OCI-LY7 (cell line): Measurements from ENCODE around the gene CTTNBP2. TPM values are rescaled to one million over a fixed set of nuclear protein-coding genes. Genes with fewer than 3 reads are reported as not detected.

Source experiments
- BruUV-seq: library from RNA; stranded (reverse); fragments of 400-500 nt; replicated peaks from 2 replicates; lab custom pipeline; 2021; lab: Mats Ljungman, UMichigan
- CTCF ChIA-PET: fragments of 300-600 bp; sonication (Branson Sonifier 250); formaldehyde crosslinking; loops from one replicate; lab custom pipeline; 2022; ENCODE audit warnings: antibody characterized with exemption; ENCODE audit not compliant: unreplicated experiment; lab: Charles Lee
- POLR2A ChIA-PET: fragments of 300-600 bp; sonication (Branson Sonifier 250); formaldehyde crosslinking; loops from one replicate; lab custom pipeline; 2022; ENCODE audit warnings: antibody characterized with exemption; lab: Charles Lee
- DNase-seq: peaks from one replicate; pipeline ENCODE4 v3.0.0-alpha.2; 2015; ENCODE audit warnings: low spot score
- H2AFZ ChIP-seq: fragments of 200-600 bp; sonication (generic), shearing (Covaris generic); 2 replicates; pipeline ENCODE4 v1.6.1; 2014; ENCODE audit warnings: mild to moderate bottlenecking, antibody characterized with exemption, low read length, moderate library complexity
- H3K27ac ChIP-seq: fragments of 200-600 bp; sonication (generic); 2 replicates; pipeline ENCODE4 v1.5.1; 2014; ENCODE audit warnings: mixed run types, low read depth, mild to moderate bottlenecking, moderate library complexity, low read length, inconsistent platforms; ENCODE audit not compliant: poor library complexity, severe bottlenecking
- H3K36me3 ChIP-seq: fragments of 200-600 bp; sonication (generic); 2 replicates; pipeline ENCODE4 v1.6.1; 2014; ENCODE audit warnings: mild to moderate bottlenecking, antibody characterized with exemption, low read length, moderate library complexity, mixed read lengths; ENCODE audit not compliant: insufficient read depth
- H3K4me1 ChIP-seq: fragments of 200-600 bp; sonication (generic); 2 replicates; pipeline ENCODE4 v1.5.1; 2014; ENCODE audit warnings: mild to moderate bottlenecking, low read length; ENCODE audit not compliant: insufficient read depth, poor library complexity, severe bottlenecking
- H3K4me2 ChIP-seq: fragments of 200-600 bp; sonication (generic); 2 replicates; pipeline ENCODE4 v1.6.1; 2014; ENCODE audit warnings: mild to moderate bottlenecking, low read length
- H3K4me3 ChIP-seq: fragments of 200-600 bp; sonication (generic); 2 replicates; pipeline ENCODE4 v1.5.1; 2014; ENCODE audit warnings: mild to moderate bottlenecking, low read depth, low read length; ENCODE audit not compliant: poor library complexity, severe bottlenecking
- H3K79me2 ChIP-seq: fragments of 200-600 bp; sonication (generic); 2 replicates; pipeline ENCODE4 v1.6.1; 2016; ENCODE audit warnings: low read depth, mild to moderate bottlenecking, low read length, moderate library complexity, mixed read lengths; ENCODE audit not compliant: insufficient read depth
- H3K9me2 ChIP-seq: fragments of 200-600 bp; sonication (generic); 2 replicates; pipeline ENCODE4 v1.6.1; 2016; ENCODE audit warnings: mild to moderate bottlenecking, low read length, mixed read lengths; ENCODE audit not compliant: insufficient read depth
- H3K9me3 ChIP-seq: fragments of 200-600 bp; sonication (generic); 2 replicates; pipeline ENCODE4 v1.6.1; 2014; ENCODE audit warnings: mild to moderate bottlenecking, mixed run types, low read length, mixed read lengths
- H4K20me1 ChIP-seq: fragments of 200-600 bp; sonication (generic); 2 replicates; pipeline ENCODE4 v1.6.1; 2014; ENCODE audit warnings: mild to moderate bottlenecking, antibody characterized with exemption, low read length, moderate library complexity, mixed read lengths; ENCODE audit not compliant: insufficient read depth
- EZH2phosphoT487 ChIP-seq: fragments of 200-600 bp; sonication (generic); IDR thresholded peaks from 2 replicates; pipeline ENCODE4 v1.6.1; 2018; ENCODE audit warnings: low read depth, borderline replicate concordance, mild to moderate bottlenecking, mixed run types, antibody characterized with exemption, low read length, moderate library complexity, mixed read lengths
- intact Hi-C: fragments of 100-400 bp; cut with micrococcal nuclease; formaldehyde crosslinking; loops from one replicate; pipeline ENCODE4 v1.10.0; 2022; ENCODE audit not compliant: unreplicated experiment
- total RNA-seq, 2 experiments: library from RNA; depleted of rRNA in 1 of 2; stranded (reverse); fragments of >200 nt in 1 of 2; shearing (Covaris generic) in 1 of 2; gene quantifications; 2 replicates each; pipeline ENCODE4 v1.2.3, GENCODE V29; 2014 to 2022
- TF ChIP-seq, protein P1 (sequence below): fragments of 200-600 bp; sonication (generic); conservative IDR thresholded peaks from 2 replicates; pipeline ENCODE4 v1.5.1; 2014; ENCODE audit warnings: mild to moderate bottlenecking, antibody characterized with exemption, low read length, moderate library complexity, mixed read lengths

Gene CTTNBP2
- total RNA-seq, 2 experiments from 2014 or later = not detected

DNA sequence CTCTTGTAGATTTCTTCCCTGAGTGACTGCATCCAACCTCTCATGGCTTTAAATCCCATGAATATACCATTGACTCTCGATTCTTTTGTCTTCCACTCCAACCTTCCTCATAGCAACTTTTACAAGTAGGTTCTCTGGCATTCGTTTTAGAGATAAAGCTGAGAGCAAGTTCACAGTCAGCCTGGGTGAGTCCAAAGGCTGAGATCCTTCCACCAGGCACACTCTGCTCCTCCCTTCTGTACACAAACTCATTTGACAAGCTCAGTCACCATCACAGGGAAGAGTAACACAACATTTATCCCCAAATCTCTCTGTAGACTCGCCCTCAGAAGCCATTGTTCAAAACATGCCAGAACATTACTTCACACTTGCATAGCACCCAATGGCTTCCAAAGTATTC, 10.9 kb downstream of the CTTNBP2 start:
- Histone ChIP-seq H3K79me2 (no peaks in the 10 kb centered on the region), H2AFZ (no peak overlapping the region), H3K9me2 (no peaks in the 10 kb centered on the region), H3K4me1 (no peaks in the 10 kb centered on the region), H3K27ac (no peak overlapping the region), H3K9me3 (no peaks in the 10 kb centered on the region), H4K20me1 (no peaks in the 10 kb centered on the region), H3K4me2 (no peak overlapping the region), H3K4me3 (no peak overlapping the region), H3K36me3 (no peaks in the 10 kb centered on the region)
- CTCF ChIA-PET = no interaction called here
- DNase-seq = no peak
- intact Hi-C loops = no loop called here
- POLR2A ChIA-PET = interaction anchor here (0.8 kb wide), 1 partner anchor 9 kb away, joined by 3 read pairs; no protein-coding TSS in a partner anchor
- BruUV-seq = no TSS peak
- no peak for TF ChIP-seq EZH2phosphoT487
- TF ChIP-seq, protein P1, sequence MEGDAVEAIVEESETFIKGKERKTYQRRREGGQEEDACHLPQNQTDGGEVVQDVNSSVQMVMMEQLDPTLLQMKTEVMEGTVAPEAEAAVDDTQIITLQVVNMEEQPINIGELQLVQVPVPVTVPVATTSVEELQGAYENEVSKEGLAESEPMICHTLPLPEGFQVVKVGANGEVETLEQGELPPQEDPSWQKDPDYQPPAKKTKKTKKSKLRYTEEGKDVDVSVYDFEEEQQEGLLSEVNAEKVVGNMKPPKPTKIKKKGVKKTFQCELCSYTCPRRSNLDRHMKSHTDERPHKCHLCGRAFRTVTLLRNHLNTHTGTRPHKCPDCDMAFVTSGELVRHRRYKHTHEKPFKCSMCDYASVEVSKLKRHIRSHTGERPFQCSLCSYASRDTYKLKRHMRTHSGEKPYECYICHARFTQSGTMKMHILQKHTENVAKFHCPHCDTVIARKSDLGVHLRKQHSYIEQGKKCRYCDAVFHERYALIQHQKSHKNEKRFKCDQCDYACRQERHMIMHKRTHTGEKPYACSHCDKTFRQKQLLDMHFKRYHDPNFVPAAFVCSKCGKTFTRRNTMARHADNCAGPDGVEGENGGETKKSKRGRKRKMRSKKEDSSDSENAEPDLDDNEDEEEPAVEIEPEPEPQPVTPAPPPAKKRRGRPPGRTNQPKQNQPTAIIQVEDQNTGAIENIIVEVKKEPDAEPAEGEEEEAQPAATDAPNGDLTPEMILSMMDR = no peak

DNA sequence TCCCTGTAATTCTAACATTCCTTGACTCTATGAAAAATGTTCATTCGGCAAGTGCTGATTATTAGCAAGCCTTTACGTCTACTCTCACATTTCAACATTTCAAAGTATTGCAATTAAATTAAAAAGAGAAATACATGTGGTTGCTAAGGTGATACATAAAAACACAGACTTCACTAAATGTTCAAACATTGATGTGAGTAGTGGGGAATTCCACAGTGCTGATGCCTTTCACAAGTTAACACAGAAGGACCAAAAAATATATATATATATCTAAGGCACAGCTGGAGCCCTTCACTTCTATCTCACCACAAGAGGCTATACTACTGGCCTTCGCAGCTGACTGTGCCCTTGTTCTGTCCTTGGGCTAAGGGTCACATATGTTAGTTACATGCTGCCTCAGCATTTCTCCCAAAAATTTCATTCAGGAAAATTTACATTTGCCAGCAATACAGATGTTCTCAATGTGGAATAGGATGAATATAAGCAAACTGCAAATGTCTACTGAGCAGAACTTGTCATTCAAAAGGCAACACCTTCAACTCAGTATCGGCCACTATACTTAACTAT, 13.9 kb downstream of the CTTNBP2 start:
- Histone ChIP-seq H3K4me3 (no peak overlapping the region), H2AFZ (no peak overlapping the region), H3K4me2 (no peak overlapping the region), H3K36me3 (no peaks in the 10 kb centered on the region), H3K4me1 (no peaks in the 10 kb centered on the region), H4K20me1 (no peaks in the 10 kb centered on the region), H3K9me2 (no peaks in the 10 kb centered on the region), H3K79me2 (no peaks in the 10 kb centered on the region), H3K27ac (no peak overlapping the region), H3K9me3 (no peaks in the 10 kb centered on the region)
- intact Hi-C loops = no loop called here
- CTCF ChIA-PET = no interaction called here
- TF ChIP-seq, protein P1 = no peak
- no peak for TF ChIP-seq EZH2phosphoT487
- no TSS peak for BruUV-seq
- DNase-seq = no peak
- POLR2A ChIA-PET = no interaction called here

DNA sequence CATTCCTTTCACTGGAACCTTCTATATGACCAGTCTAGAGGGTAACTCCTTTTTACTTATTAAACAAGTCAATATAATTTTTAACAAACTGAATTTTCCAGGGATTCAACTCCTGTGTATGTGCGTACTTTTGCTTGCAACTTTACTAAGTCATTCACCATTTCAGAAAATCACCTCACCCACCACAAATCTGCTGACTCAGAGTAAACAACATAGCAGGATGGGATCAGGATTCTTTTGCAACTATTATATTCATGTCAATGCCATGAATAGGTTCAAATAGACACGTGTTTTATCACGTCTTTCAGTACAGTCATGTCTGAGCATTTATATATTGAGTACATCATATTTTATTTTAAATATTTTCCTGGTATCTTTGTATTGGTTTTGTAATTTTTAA, 14.5 kb downstream of the CTTNBP2 start:
- Histone ChIP-seq H3K36me3 (no peaks in the 10 kb centered on the region), H3K9me3 (no peaks in the 10 kb centered on the region), H3K4me3 (no peak overlapping the region), H3K4me2 (no peak overlapping the region), H3K27ac (no peak overlapping the region), H3K4me1 (no peaks in the 10 kb centered on the region), H3K9me2 (no peaks in the 10 kb centered on the region), H3K79me2 (no peaks in the 10 kb centered on the region), H2AFZ (no peak overlapping the region), H4K20me1 (no peaks in the 10 kb centered on the region)
- no peak for DNase-seq
- TF ChIP-seq, protein P1 = no peak
- no peak for TF ChIP-seq EZH2phosphoT487
- BruUV-seq = no TSS peak
- POLR2A ChIA-PET = no interaction called here
- CTCF ChIA-PET = no interaction called here
- intact Hi-C loops = no loop called here
